A549 (cell line): Measurements from ENCODE around the gene IQCN.

Experiments used
- MAX ChIP-seq: IDR thresholded peaks from 2 replicates; pipeline ENCODE4 v1.6.1; 2012
- RAD21 ChIP-seq, 2 experiments: fragments of >200 bp in 1 of 2; sonication (Bioruptor Twin) in 1 of 2; formaldehyde crosslinking in 1 of 2; IDR thresholded peaks in 1 of 2; conservative IDR thresholded peaks in 1 of 2; 2 replicates in 1 of 2; 3 replicates in 1 of 2; pipeline ENCODE4 v1.6.1; 2012 to 2018; ENCODE audit warnings: inconsistent platforms in 1 of 2
- USF2 ChIP-seq: fragments of 450-650 bp; IDR thresholded peaks from 2 replicates; pipeline ENCODE4 v1.6.1; 2014; ENCODE audit warnings: antibody characterized with exemption

- no peak for TF ChIP-seq RAD21 (conservative IDR thresholded peaks at IDR 0.05 in 1 of 2, IDR thresholded peaks at IDR 0.05 in 1 of 2)
- TF ChIP-seq MAX: no peak
- TF ChIP-seq USF2: no peak
Measured at GRCh38 chr19:18261474-18261873, 12.8 kb downstream of the IQCN start.
